GM18519 (cell line): ENCODE data around the gene FAM186B.
A peak's percentile ranks its signal among the peaks of the same experiment; 100 is the strongest.
"Not testable (repeated sequence)": the region's sequence is repeated elsewhere in the genome, so short reads cannot be mapped to it uniquely, and the experiment has no call there.

Experiments used
- ATAC-seq: cut with Tn5 transposase; IDR thresholded peaks from one replicate; pipeline ENCODE4 v1.9.1; 2021; ENCODE audit warnings: mild to moderate bottlenecking, moderate library complexity; ENCODE audit not compliant: unreplicated experiment, low FRiP score

The FAM186B gene

GRCh38 chr12:49635036-49635435 lies 29.6 kb upstream of the FAM186B start:
- no peak for ATAC-seq

GRCh38 chr12:49633703-49634345 lies 28.4 kb upstream of the FAM186B start:
- no peak for ATAC-seq

- no peak for ATAC-seq
Measured at GRCh38 chr12:49632986-49633702, 27.7 kb upstream of the FAM186B start.

GRCh38 chr12:49632401-49632800 lies 27.0 kb upstream of the FAM186B start:
- no peak for ATAC-seq

GRCh38 chr12:49631336-49631907 lies 26.0 kb upstream of the FAM186B start:
- no peak for ATAC-seq

- no peak for ATAC-seq
Measured at GRCh38 chr12:49627752-49628360, 22.4 kb upstream of the FAM186B start.

- no peak for ATAC-seq
Measured at GRCh38 chr12:49626836-49627235, 21.4 kb upstream of the FAM186B start.

GRCh38 chr12:49626169-49626835 lies 20.9 kb upstream of the FAM186B start:
- no peak for ATAC-seq

- ATAC-seq = no peak
Measured at GRCh38 chr12:49624921-49625577, 19.6 kb upstream of the FAM186B start.

GRCh38 chr12:49623142-49623904 lies 17.9 kb upstream of the FAM186B start, which contains the start of gene PRPF40B:
Gene PRPF40B (plus strand): TSS chr12:49623561. CDS start chr12:49623591, 30 bp downstream.
- peak; percentile 63 for ATAC-seq

GRCh38 chr12:49622501-49623141 lies 17.2 kb upstream of the FAM186B start:
- peak; percentile 6 for ATAC-seq

GRCh38 chr12:49621651-49622500 lies 16.4 kb upstream of the FAM186B start:
- no peak for ATAC-seq

GRCh38 chr12:49619286-49619685 lies 13.8 kb upstream of the FAM186B start:
- ATAC-seq = no peak

- no peak for ATAC-seq
Measured at GRCh38 chr12:49618576-49618975, 13.1 kb upstream of the FAM186B start.

GRCh38 chr12:49616533-49617219 lies 11.2 kb upstream of the FAM186B start:
- no peak for ATAC-seq

GRCh38 chr12:49615725-49616124 lies 10.3 kb upstream of the FAM186B start:
- no peak for ATAC-seq

- ATAC-seq = no peak
Measured at GRCh38 chr12:49612210-49612609, 6.8 kb upstream of the FAM186B start.

- not testable (repeated sequence) for ATAC-seq
Measured at GRCh38 chr12:49610785-49611184, 5.3 kb upstream of the FAM186B start.
